Endothelial cell of umbilical vein (primary cell): ENCODE data around the gene RAB3IP. TPM values are rescaled to one million over a fixed set of nuclear protein-coding genes. Genes with fewer than 3 reads are reported as not detected.

Experiments used
- BruUV-seq: library from RNA; stranded (reverse); fragments of 400-500 nt; replicated peaks from 2 replicates; lab custom pipeline; 2021; lab: Mats Ljungman, UMichigan
- CTCF ChIA-PET: fragments of 300-600, 350-600 bp; sonication (Branson Sonifier 250); formaldehyde crosslinking; loops from one replicate; lab custom pipeline; 2021; ENCODE audit warnings: antibody characterized with exemption, inconsistent platforms; lab: Charles Lee
- POLR2A ChIA-PET: fragments of 300-600, 350-600 bp; sonication (Branson Sonifier 250); formaldehyde crosslinking; loops from one replicate; lab custom pipeline; 2021; ENCODE audit warnings: antibody characterized with exemption, inconsistent platforms; lab: Charles Lee
- DNase-seq: peaks from one replicate; pipeline ENCODE4 v3.0.0-alpha.2; 2011; ENCODE audit warnings: low read depth, low spot score
- FAIRE-seq: peaks from 2 replicates; lab custom pipeline; 2011; peaks lifted over from hg19 to GRCh38; lab: Jason Lieb, UNC
- H2AFZ ChIP-seq: 2 replicates; pipeline ENCODE4 v1.6.0; 2012; ENCODE audit warnings: low read depth, low read length, control low read depth, inconsistent platforms
- H3K27ac ChIP-seq: 2 replicates; pipeline ENCODE4 v1.5.1; 2011; ENCODE audit warnings: low read depth, mild to moderate bottlenecking, control low read depth, low read length, moderate library complexity; ENCODE audit not compliant: insufficient read depth
- H3K27me3 ChIP-seq, 2 experiments: 2 replicates each; pipeline versions ENCODE4 v1.6.0 to v1.6.1; 2011; ENCODE audit warnings: low read length in 2 of 2, mixed read lengths in 1 of 2; ENCODE audit not compliant: control insufficient read depth in 2 of 2, insufficient read depth in 2 of 2
- H3K36me3 ChIP-seq, 2 experiments: 2 replicates in 1 of 2; 3 replicates in 1 of 2; pipeline ENCODE4 v1.5.1; 2011; ENCODE audit warnings: low read length in 2 of 2, mild to moderate bottlenecking in 1 of 2, moderate library complexity in 1 of 2; ENCODE audit not compliant: control insufficient read depth in 2 of 2, insufficient read depth in 2 of 2; ENCODE audit errors: extremely low read depth in 1 of 2
- H3K4me1 ChIP-seq: 3 replicates; pipeline ENCODE4 v1.5.1; 2011; ENCODE audit warnings: mild to moderate bottlenecking, low read length; ENCODE audit not compliant: control insufficient read depth, insufficient read depth; ENCODE audit errors: extremely low read depth
- H3K4me2 ChIP-seq: 2 replicates; pipeline ENCODE4 v1.6.1; 2011; ENCODE audit warnings: low read length, control low read depth, mixed read lengths; ENCODE audit not compliant: insufficient read depth
- H3K4me3 ChIP-seq, 3 experiments: fragments of 200-600 bp in 1 of 3; sonication (generic), shearing (Covaris generic) in 1 of 3; replicated peaks in 1 of 3; 2 replicates each; pipeline ENCODE4 v1.5.1; 2011 to 2016; ENCODE audit warnings: control low read depth in 3 of 3, low read length in 3 of 3, mild to moderate bottlenecking in 2 of 3, inconsistent platforms in 1 of 3, low read depth in 1 of 3, moderate library complexity in 1 of 3; ENCODE audit not compliant: insufficient read depth in 1 of 3
- H3K79me2 ChIP-seq: 2 replicates; pipeline ENCODE4 v1.6.0; 2012; ENCODE audit warnings: low read length, inconsistent platforms; ENCODE audit not compliant: control insufficient read depth, insufficient read depth
- H3K9ac ChIP-seq: replicated peaks from 2 replicates; pipeline ENCODE3; 2011; ENCODE audit warnings: low read length, control low read depth; ENCODE audit not compliant: insufficient read depth; ENCODE audit errors: extremely low read depth
- H3K9me1 ChIP-seq: replicated peaks from 3 replicates; pipeline ENCODE4 v1.6.0; 2011; ENCODE audit warnings: mild to moderate bottlenecking, low read length; ENCODE audit not compliant: control insufficient read depth, insufficient read depth; ENCODE audit errors: extremely low read depth
- H3K9me3 ChIP-seq: replicated peaks from 2 replicates; pipeline ENCODE4 v1.5.1; 2012; ENCODE audit warnings: low read length, inconsistent platforms; ENCODE audit not compliant: control insufficient read depth, insufficient read depth
- H4K20me1 ChIP-seq: replicated peaks from 2 replicates; pipeline ENCODE3; 2011; ENCODE audit warnings: mild to moderate bottlenecking, low read length; ENCODE audit not compliant: control insufficient read depth, insufficient read depth; ENCODE audit errors: extremely low read depth
- EZH2 ChIP-seq: IDR thresholded peaks from 2 replicates; pipeline ENCODE4 v1.6.1; 2012; ENCODE audit warnings: borderline replicate concordance, low read depth, mild to moderate bottlenecking, moderate library complexity, low read length, inconsistent platforms; ENCODE audit not compliant: severe bottlenecking
- GATA2 ChIP-seq: IDR thresholded peaks from 2 replicates; pipeline ENCODE4 v1.7.0; 2011; ENCODE audit warnings: low read depth, mild to moderate bottlenecking, moderate library complexity, mixed read lengths, low read length; ENCODE audit not compliant: insufficient read length, insufficient read depth
- JUN ChIP-seq: IDR thresholded peaks from 2 replicates; pipeline ENCODE4 v1.6.1; 2011; ENCODE audit warnings: borderline replicate concordance, low read depth; ENCODE audit not compliant: insufficient read length, insufficient read depth
- MYC ChIP-seq: IDR thresholded peaks from one replicate; pipeline ENCODE4 v1.6.1; 2011; ENCODE audit warnings: mild to moderate bottlenecking, low read depth, low read length
- POLR2A ChIP-seq: IDR thresholded peaks from 2 replicates; pipeline ENCODE4 v1.6.1; 2012; ENCODE audit warnings: low read depth, mild to moderate bottlenecking, control low read depth, low read length
- POLR2AphosphoS5 ChIP-seq: IDR thresholded peaks from 2 replicates; pipeline ENCODE4 v1.6.1; 2012; ENCODE audit warnings: low read depth, mild to moderate bottlenecking, control low read depth, low read length, moderate library complexity; ENCODE audit not compliant: insufficient read depth
- dilution Hi-C: fragments of 300-500 bp; cut with MboI; formaldehyde crosslinking; loops from one replicate; pipeline ENCODE4 v1.15.0; 2019; ENCODE audit warnings: low sequenced_read_pairs; ENCODE audit not compliant: extremely low pct_ligation_motif_present
- intact Hi-C: fragments of 100-400 bp; cut with micrococcal nuclease; formaldehyde crosslinking; loops from one replicate; pipeline ENCODE4 v1.10.0; 2022
- polyA plus RNA-seq, 4 experiments: library from polyadenylated mRNA; depleted of rRNA in 3 of 4; stranded (reverse) in 3 of 4; unstranded in 1 of 4; fragments of >200 nt; gene quantifications; 2 replicates each; pipeline versions ENCODE4 v1.2.1 to v1.2.3, GENCODE V29; 2011 to 2012; ENCODE audit warnings: missing spikeins in 1 of 4
- total RNA-seq: library from RNA; stranded (reverse); gene quantifications from 2 replicates; pipeline ENCODE4 v1.2.3, GENCODE V29; 2021
- TF ChIP-seq, protein P1 (sequence below): IDR thresholded peaks from 2 replicates; pipeline ENCODE4 v1.6.1; 2011; ENCODE audit not compliant: insufficient read depth, insufficient read length
- TF ChIP-seq, protein P2 (sequence below), 2 donors: IDR thresholded peaks; 1 replicate in 1 of 2; 2 replicates in 1 of 2; pipeline ENCODE4 v1.5.1; 2011; ENCODE audit warnings: low read length in 2 of 2, mild to moderate bottlenecking in 2 of 2, moderate library complexity in 2 of 2, control low read depth in 1 of 2, inconsistent platforms in 1 of 2, low read depth in 1 of 2; ENCODE audit not compliant: insufficient read depth in 1 of 2; ENCODE audit errors: extremely low read depth in 1 of 2

RAB3IP gene
- total and polyA plus RNA-seq, 2 donors (not counting 3 experiments of a cell fraction or from before 2014, with no cell fraction given) = 9.6 to 13.3 TPM

DNA sequence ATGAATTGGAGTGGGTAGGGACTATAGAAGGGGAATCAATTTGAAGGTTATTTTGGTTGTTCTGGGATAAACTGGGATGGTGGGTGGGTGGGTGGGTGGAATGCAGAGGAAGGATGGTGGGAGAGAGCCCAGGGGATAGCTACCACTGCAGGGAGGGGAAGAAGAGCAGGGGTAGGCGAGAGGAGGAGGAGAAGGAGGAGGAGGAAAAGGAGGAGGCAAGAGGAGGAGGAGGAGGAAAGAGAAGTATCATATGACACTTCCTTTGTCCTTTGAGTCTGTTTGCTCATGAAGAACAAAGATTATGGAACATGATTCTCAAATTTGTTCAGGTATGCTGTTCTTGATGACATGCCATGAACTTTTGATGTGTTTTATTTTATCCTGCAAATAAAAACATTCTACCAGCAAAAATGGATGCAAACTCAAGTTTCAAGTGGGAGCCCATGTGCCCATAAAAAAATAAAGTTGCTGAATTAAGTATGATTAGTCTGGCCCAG, 35.5 kb upstream of the RAB3IP start:
- POLR2A ChIA-PET = no interaction called here
- Histone ChIP-seq H3K36me3 (no peaks in the 10 kb centered on the region), H3K9ac (no peak overlapping the region), H3K9me1 (no peaks in the 10 kb centered on the region), H3K4me2 (no peak overlapping the region), H3K27ac (no peak overlapping the region), H3K4me1 (no peaks in the 10 kb centered on the region), H3K27me3 (peaks cover 0 to 4% of the 10 kb centered on the region in 2 experiments), H2AFZ (no peak overlapping the region), H3K4me3 (no peak overlapping the region), H4K20me1 (no peaks in the 10 kb centered on the region), H3K79me2 (no peaks in the 10 kb centered on the region), H3K9me3 (no peaks in the 10 kb centered on the region)
- no peak for TF ChIP-seq EZH2
- TF ChIP-seq, protein P1, sequence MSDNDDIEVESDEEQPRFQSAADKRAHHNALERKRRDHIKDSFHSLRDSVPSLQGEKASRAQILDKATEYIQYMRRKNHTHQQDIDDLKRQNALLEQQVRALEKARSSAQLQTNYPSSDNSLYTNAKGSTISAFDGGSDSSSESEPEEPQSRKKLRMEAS = no peak
- TF ChIP-seq POLR2A = no peak
- no peak for TF ChIP-seq GATA2
- TF ChIP-seq JUN = no peak
- TF ChIP-seq MYC = no peak
- intact Hi-C loops (no loop called here), dilution Hi-C loops (no loop called here)
- FAIRE-seq (no peak), DNase-seq (no peak)
- CTCF ChIA-PET = no interaction called here
- no TSS peak for BruUV-seq

DNA sequence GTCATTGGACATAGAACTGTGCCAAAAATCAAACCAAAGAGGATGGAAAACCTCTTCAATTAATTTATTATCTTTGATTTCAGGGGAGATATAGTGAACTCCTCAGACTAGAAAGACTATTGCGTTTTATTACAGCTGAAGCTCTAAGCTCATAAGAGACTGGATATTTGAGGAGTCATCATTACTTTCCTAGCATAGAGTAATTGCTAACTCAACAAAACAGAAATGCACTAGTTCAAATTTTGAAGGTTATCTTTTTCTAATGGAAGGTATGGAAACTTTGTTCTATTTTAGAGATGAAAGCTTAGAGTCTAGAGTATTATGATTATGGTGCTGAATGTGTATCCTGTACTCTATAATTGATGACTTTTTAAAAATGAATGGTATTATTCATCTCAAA, 34.3 kb upstream of the RAB3IP start:
- DNase-seq (no peak), FAIRE-seq (no peak)
- H3K27me3 ChIP-seq = peaks cover 0 to 4% of the 10 kb centered on the region in 2 experiments
- dilution Hi-C loops (no loop called here), intact Hi-C loops (no loop called here)
- TF ChIP-seq, protein P1 = no peak
- TF ChIP-seq POLR2A (no peak), POLR2AphosphoS5 (no peak), GATA2 (no peak), MYC (no peak)
- TF ChIP-seq, protein P2, sequence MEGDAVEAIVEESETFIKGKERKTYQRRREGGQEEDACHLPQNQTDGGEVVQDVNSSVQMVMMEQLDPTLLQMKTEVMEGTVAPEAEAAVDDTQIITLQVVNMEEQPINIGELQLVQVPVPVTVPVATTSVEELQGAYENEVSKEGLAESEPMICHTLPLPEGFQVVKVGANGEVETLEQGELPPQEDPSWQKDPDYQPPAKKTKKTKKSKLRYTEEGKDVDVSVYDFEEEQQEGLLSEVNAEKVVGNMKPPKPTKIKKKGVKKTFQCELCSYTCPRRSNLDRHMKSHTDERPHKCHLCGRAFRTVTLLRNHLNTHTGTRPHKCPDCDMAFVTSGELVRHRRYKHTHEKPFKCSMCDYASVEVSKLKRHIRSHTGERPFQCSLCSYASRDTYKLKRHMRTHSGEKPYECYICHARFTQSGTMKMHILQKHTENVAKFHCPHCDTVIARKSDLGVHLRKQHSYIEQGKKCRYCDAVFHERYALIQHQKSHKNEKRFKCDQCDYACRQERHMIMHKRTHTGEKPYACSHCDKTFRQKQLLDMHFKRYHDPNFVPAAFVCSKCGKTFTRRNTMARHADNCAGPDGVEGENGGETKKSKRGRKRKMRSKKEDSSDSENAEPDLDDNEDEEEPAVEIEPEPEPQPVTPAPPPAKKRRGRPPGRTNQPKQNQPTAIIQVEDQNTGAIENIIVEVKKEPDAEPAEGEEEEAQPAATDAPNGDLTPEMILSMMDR (IDR thresholded peaks at IDR 0.05; ENCODE audit: extremely low read depth in 1 of 2, insufficient read depth in 1 of 2, low read depth in 1 of 2, low read length in 2 of 2) = no peak
- H3K27ac ChIP-seq = no peak overlapping the region
- H4K20me1 ChIP-seq = no peaks in the 10 kb centered on the region
- no peak overlapping the region for H3K4me2 ChIP-seq
- POLR2A ChIA-PET = no interaction called here
- H3K36me3 ChIP-seq = no peaks in the 10 kb centered on the region
- no TSS peak for BruUV-seq
- CTCF ChIA-PET = interaction anchor here (2.6 kb wide), 1 partner anchor 16 kb away, joined by 6 read pairs; no protein-coding TSS in a partner anchor
- H3K9ac ChIP-seq = no peak overlapping the region
- no peaks in the 10 kb centered on the region for H3K4me1 ChIP-seq
- no peaks in the 10 kb centered on the region for H3K79me2 ChIP-seq
- H2AFZ ChIP-seq = no peak overlapping the region
- H3K9me3 ChIP-seq = no peaks in the 10 kb centered on the region
- H3K4me3 ChIP-seq = no peak overlapping the region
- H3K9me1 ChIP-seq = no peaks in the 10 kb centered on the region
